Hepatocyte (in vitro differentiated cells): ENCODE results near the gene HMG20A.

Source experiments
- EZH2 ChIP-seq: fragments of 200-600 bp; sonication (generic); IDR thresholded peaks from 2 replicates; pipeline ENCODE4 v1.6.1; 2016; ENCODE audit warnings: antibody characterized with exemption, mild to moderate bottlenecking, borderline replicate concordance
- TF ChIP-seq, protein P1 (sequence below): fragments of 200-600 bp; sonication (generic); IDR thresholded peaks from 2 replicates; pipeline ENCODE4 v1.5.1; 2016; ENCODE audit warnings: antibody characterized with exemption, mild to moderate bottlenecking; ENCODE audit not compliant: poor library complexity

GRCh38 chr15:77499087-77499760 is 78.5 kb downstream of the HMG20A start:
- TF ChIP-seq, protein P1, sequence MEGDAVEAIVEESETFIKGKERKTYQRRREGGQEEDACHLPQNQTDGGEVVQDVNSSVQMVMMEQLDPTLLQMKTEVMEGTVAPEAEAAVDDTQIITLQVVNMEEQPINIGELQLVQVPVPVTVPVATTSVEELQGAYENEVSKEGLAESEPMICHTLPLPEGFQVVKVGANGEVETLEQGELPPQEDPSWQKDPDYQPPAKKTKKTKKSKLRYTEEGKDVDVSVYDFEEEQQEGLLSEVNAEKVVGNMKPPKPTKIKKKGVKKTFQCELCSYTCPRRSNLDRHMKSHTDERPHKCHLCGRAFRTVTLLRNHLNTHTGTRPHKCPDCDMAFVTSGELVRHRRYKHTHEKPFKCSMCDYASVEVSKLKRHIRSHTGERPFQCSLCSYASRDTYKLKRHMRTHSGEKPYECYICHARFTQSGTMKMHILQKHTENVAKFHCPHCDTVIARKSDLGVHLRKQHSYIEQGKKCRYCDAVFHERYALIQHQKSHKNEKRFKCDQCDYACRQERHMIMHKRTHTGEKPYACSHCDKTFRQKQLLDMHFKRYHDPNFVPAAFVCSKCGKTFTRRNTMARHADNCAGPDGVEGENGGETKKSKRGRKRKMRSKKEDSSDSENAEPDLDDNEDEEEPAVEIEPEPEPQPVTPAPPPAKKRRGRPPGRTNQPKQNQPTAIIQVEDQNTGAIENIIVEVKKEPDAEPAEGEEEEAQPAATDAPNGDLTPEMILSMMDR, result no peak
- TF ChIP-seq EZH2, result no peak
